Nephron progenitor cell (in vitro differentiated cells): Measurements from ENCODE around the gene IL2RA.

Experiments used
- DNase-seq: peaks from one replicate; pipeline ENCODE4 v3.0.0; 2021
- H3K27ac Mint-ChIP-seq: 2 replicates; pipeline ENCODE4 v1.8.0; 2021; ENCODE audit warnings: mild to moderate bottlenecking, moderate library complexity, mixed read lengths
- H3K27me3 Mint-ChIP-seq: 2 replicates; pipeline ENCODE4 v1.8.0; 2021; ENCODE audit warnings: mild to moderate bottlenecking, low read depth, mixed read lengths; ENCODE audit not compliant: poor library complexity
- H3K36me3 Mint-ChIP-seq: 2 replicates; pipeline ENCODE4 v1.8.0; 2021; ENCODE audit warnings: low read depth, mixed read lengths
- H3K4me1 Mint-ChIP-seq: 2 replicates; pipeline ENCODE4 v1.8.0; 2021; ENCODE audit warnings: mixed read lengths
- H3K4me3 Mint-ChIP-seq: 2 replicates; pipeline ENCODE4 v1.8.0; 2021; ENCODE audit warnings: mild to moderate bottlenecking, moderate library complexity, mixed read lengths
- H3K9me3 Mint-ChIP-seq: 2 replicates; pipeline ENCODE4 v1.8.0; 2021; ENCODE audit warnings: mild to moderate bottlenecking, moderate library complexity, mixed read lengths
- CTCF ChIP-seq: fragments of 200-600 bp; sonication (generic); IDR thresholded peaks from 2 replicates; pipeline ENCODE4 v1.5.0; 2021; ENCODE audit warnings: antibody characterized with exemption

Gene IL2RA

DNA sequence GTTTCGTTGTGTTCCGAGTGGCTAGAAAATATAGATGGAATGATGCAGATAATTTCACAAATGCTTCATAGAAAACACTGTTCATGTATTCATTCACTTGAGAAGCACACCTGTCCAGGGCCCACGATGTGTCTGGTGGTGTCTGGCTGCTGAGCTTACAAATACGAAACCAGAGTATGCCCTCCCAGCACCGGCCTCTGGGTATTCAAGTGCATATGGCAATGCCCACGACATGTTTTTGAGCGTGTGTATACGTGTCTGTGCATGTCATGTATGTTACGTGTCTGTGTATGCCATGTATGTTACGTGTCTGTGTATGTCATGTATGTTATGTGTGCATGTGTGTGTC lies 37.9 kb downstream of the IL2RA start:
- DNase-seq: no peak
- Mint-ChIP-seq H3K4me1 (peaks cover 16% of the 10 kb centered on the region), H3K4me3 (no peak overlapping the region), H3K9me3 (no peaks in the 10 kb centered on the region), H3K36me3 (no peaks in the 10 kb centered on the region), H3K27ac (no peak overlapping the region), H3K27me3 (peaks cover 31% of the 10 kb centered on the region)
- TF ChIP-seq CTCF: no peak

- Mint-ChIP-seq H3K27me3 (peaks cover 31% of the 10 kb centered on the region), H3K36me3 (no peaks in the 10 kb centered on the region), H3K4me1 (peaks cover 16% of the 10 kb centered on the region), H3K27ac (no peak overlapping the region), H3K9me3 (no peaks in the 10 kb centered on the region), H3K4me3 (no peak overlapping the region)
- DNase-seq: no peak
- TF ChIP-seq CTCF: no peak
These were observed 38.4 kb downstream of the IL2RA start for GRCh38 chr10:6023661-6024333.

GRCh38 chr10:6022660-6023059 lies 39.5 kb downstream of the IL2RA start:
- TF ChIP-seq CTCF: no peak
- no peak for DNase-seq
- Mint-ChIP-seq H3K36me3 (no peaks in the 10 kb centered on the region), H3K27me3 (peaks cover 29% of the 10 kb centered on the region), H3K4me3 (no peak overlapping the region), H3K27ac (no peak overlapping the region), H3K9me3 (no peaks in the 10 kb centered on the region), H3K4me1 (peaks cover 16% of the 10 kb centered on the region)

DNA sequence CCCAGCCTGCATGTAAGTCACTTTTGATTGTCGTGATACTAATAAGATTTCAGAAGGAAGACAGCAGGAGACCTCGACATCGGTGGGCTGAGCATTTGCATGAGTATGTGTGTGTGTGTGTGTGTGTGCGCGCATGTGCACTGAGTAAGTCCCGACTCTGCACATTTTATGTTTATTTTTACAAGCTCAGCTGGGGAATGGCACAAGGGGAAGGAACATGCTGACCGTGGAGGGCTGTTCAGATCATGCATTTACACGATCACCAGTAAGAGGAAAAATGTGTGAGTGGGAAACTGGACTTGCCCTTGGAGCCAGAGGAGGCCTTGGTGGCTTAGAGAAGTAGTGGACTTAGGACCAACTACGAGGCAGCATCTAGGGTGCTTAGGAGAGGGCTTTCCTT lies 41.3 kb downstream of the IL2RA start:
- no peak for DNase-seq
- TF ChIP-seq CTCF: no peak
- peaks cover 28% of the 10 kb centered on the region for H3K27me3 Mint-ChIP-seq
- H3K9me3 Mint-ChIP-seq: no peaks in the 10 kb centered on the region
- peaks cover 20% of the 10 kb centered on the region for H3K4me1 Mint-ChIP-seq
- H3K36me3 Mint-ChIP-seq: no peaks in the 10 kb centered on the region
- no peak overlapping the region for H3K4me3 Mint-ChIP-seq
- H3K27ac Mint-ChIP-seq: no peak overlapping the region

- H3K36me3 Mint-ChIP-seq: no peaks in the 10 kb centered on the region
- DNase-seq: no peak
- peaks cover 24% of the 10 kb centered on the region for H3K4me1 Mint-ChIP-seq
- no peak overlapping the region for H3K27ac Mint-ChIP-seq
- no peaks in the 10 kb centered on the region for H3K9me3 Mint-ChIP-seq
- no peak for TF ChIP-seq CTCF
- H3K27me3 Mint-ChIP-seq: peaks cover 32% of the 10 kb centered on the region
- no peak overlapping the region for H3K4me3 Mint-ChIP-seq
These were observed 42.4 kb downstream of the IL2RA start for GRCh38 chr10:6019796-6020195.

DNA sequence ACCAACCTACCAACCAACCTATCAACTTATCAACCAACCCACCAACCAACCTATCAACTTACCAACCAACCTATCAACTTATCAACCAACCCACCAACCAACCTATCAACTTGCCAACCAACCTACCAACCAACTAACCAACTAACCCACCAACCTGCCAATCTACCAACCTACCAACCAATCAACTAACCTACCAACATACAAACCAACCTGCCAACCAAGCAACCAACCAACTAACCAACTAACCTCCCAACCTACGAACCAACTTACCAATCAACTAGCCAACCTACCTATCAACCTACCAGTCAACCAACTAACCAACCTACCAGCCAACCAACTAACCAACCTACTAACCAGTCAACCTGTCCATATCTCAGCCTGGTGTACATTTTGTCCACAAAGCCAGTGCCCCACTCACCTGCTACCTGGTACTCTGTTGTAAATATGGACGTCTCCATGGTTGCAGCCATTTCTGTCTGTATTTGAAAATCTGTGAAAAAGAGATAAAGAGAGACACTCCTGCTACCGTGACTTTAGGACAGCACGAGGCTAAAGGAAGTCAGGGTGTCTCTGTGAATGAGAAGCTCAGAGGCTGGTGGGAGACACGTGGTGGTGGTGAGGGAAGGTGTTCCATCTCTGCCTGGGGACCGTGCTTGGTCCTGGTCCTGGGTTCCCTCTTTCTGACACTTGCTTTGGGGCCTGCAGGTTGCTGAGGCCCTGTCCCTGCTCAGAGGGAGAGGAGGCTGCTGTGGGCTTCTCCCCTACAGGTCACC lies 43.0 kb downstream of the IL2RA start:
- Mint-ChIP-seq H3K4me3 (no peak overlapping the region), H3K27me3 (peaks cover 32% of the 10 kb centered on the region), H3K9me3 (no peaks in the 10 kb centered on the region), H3K4me1 (peaks cover 22% of the 10 kb centered on the region), H3K36me3 (no peaks in the 10 kb centered on the region), H3K27ac (no peak overlapping the region)
- no peak for TF ChIP-seq CTCF
- no peak for DNase-seq
